Upper lobe of left lung (tissue), 6 donors: ENCODE data around the gene ERCC4. TPM values are rescaled to one million over a fixed set of nuclear protein-coding genes. Genes with fewer than 3 reads are reported as not detected.

Source experiments
- ATAC-seq, 2 donors: fragments of 200-7000 bp; cut with Tn5 transposase; one replicate each; pipeline ENCODE4 v1.9.1; 2022; ENCODE audit warnings: mild to moderate bottlenecking in 2 of 2, moderate library complexity in 2 of 2; ENCODE audit not compliant: low FRiP score in 2 of 2
- DNase-seq, 2 donors: peaks; one replicate each; pipeline ENCODE4 v3.0.0-alpha.2; 2019 to 2020
- H3K27ac ChIP-seq, 4 donors: fragments of 200-600 bp; sonication (generic); one replicate each; pipeline ENCODE4 v1.5.1; 2016 to 2019
- H3K27me3 ChIP-seq, 4 donors: fragments of 200-600 bp; sonication (generic); one replicate each; pipeline ENCODE4 v1.5.1; 2017 to 2019
- H3K36me3 ChIP-seq, 4 donors: fragments of 200-600 bp; sonication (generic); one replicate each; pipeline ENCODE4 v1.5.1; 2016 to 2019
- H3K4me1 ChIP-seq, 4 donors: fragments of 200-600 bp; sonication (generic); one replicate each; pipeline ENCODE4 v1.5.1; 2018 to 2019
- H3K4me3 ChIP-seq, 4 donors: fragments of 200-600 bp; sonication (generic); one replicate each; pipeline ENCODE4 v1.5.1; 2017 to 2019; ENCODE audit warnings: mild to moderate bottlenecking in 2 of 4, moderate library complexity in 1 of 4
- H3K9me3 ChIP-seq, 4 donors: fragments of 200-600 bp; sonication (generic); one replicate each; pipeline ENCODE4 v1.5.1; 2018 to 2019
- CTCF ChIP-seq, 6 experiments: fragments of 450-650 bp in 4 of 6; fragments of 200-600 bp in 2 of 6; sonication (generic) in 2 of 6; IDR thresholded peaks; one replicate each; pipeline ENCODE4 v1.5.1; 2016 to 2019; ENCODE audit warnings: antibody characterized with exemption in 6 of 6
- EP300 ChIP-seq, 4 donors: sonication (generic); formaldehyde crosslinking; IDR thresholded peaks; one replicate each; pipeline ENCODE4 v1.5.1; 2017; ENCODE audit warnings: antibody characterized with exemption in 4 of 4, control low read depth in 2 of 4
- POLR2A ChIP-seq, 4 donors: fragments of 450-650 bp; IDR thresholded peaks; one replicate each; pipeline ENCODE4 v1.5.1; 2016 to 2017; ENCODE audit warnings: antibody characterized with exemption in 4 of 4, mild to moderate bottlenecking in 2 of 4
- POLR2AphosphoS5 ChIP-seq, 2 donors: sonication (generic); formaldehyde crosslinking; IDR thresholded peaks; one replicate each; pipeline ENCODE4 v1.5.1; 2017; ENCODE audit warnings: antibody characterized with exemption in 2 of 2
- WGBS, 2 donors: methylation state at CpG; one replicate each; pipeline ENCODE4 v1.1.5; 2017 to 2018; 5-methylcytosine and 5-hydroxymethylcytosine counted together
- total RNA-seq, 6 donors: library from RNA; depleted of rRNA in 4 of 6; stranded (reverse); fragments of >200 nt in 4 of 6; gene quantifications; one replicate each; pipeline versions ENCODE4 v1.1.0 to v1.2.1, GENCODE V29; 2016 to 2021
- donor health status: DM: no; HTN: no; CAD: no; lungs with moderate emphysema.
- donor health status: DM: no; HTN: yes; CAD: no; lungs with severe emphysema.

The ERCC4 gene
- total RNA-seq, 6 donors from 2014 or later = 4.2 to 12.1 (median 7.5) TPM

- H3K27me3 ChIP-seq = no peaks in the 10 kb centered on the region
- DNase-seq (no peak), ATAC-seq (no peak)
- no peak overlapping the region for H3K27ac ChIP-seq
- 78 to 84% methylated on average over 5 of the region's 5 CpGs for WGBS, 2 donors
- H3K36me3 ChIP-seq = peaks cover 6 to 27% (median 12%) of the 10 kb centered on the region in 4 donors
- no peak overlapping the region for H3K4me3 ChIP-seq
- H3K9me3 ChIP-seq = no peaks in the 10 kb centered on the region
- TF ChIP-seq EP300 (IDR thresholded peaks at IDR 0.05) (no peak), POLR2AphosphoS5 (IDR thresholded peaks at IDR 0.05) (no peak), POLR2A (IDR thresholded peaks at IDR 0.05) (no peak)
- no peaks in the 10 kb centered on the region for H3K4me1 ChIP-seq
Observed at GRCh38 chr16:13950821-13951547, 31.0 kb downstream of the ERCC4 start.

- TF ChIP-seq CTCF (IDR thresholded peaks at IDR 0.05) = no peak
- TF ChIP-seq POLR2A (IDR thresholded peaks at IDR 0.05) = no peak
- TF ChIP-seq EP300 (IDR thresholded peaks at IDR 0.05) = no peak
- no peak for TF ChIP-seq POLR2AphosphoS5 (IDR thresholded peaks at IDR 0.05)
- ATAC-seq = no peak
- Histone ChIP-seq H3K4me1 (peaks cover 0 to 5% (median 2%) of the 10 kb centered on the region in 4 donors), H3K27me3 (no peaks in the 10 kb centered on the region), H3K36me3 (peaks cover 3 to 20% (median 8%) of the 10 kb centered on the region in 4 donors), H3K9me3 (no peaks in the 10 kb centered on the region), H3K27ac (no peak overlapping the region), H3K4me3 (no peak overlapping the region)
- DNase-seq = no peak
- 78 to 79% methylated on average over 3 of the region's 3 CpGs for WGBS, 2 donors
Observed at GRCh38 chr16:13951611-13952010, 31.7 kb downstream of the ERCC4 start.

DNA sequence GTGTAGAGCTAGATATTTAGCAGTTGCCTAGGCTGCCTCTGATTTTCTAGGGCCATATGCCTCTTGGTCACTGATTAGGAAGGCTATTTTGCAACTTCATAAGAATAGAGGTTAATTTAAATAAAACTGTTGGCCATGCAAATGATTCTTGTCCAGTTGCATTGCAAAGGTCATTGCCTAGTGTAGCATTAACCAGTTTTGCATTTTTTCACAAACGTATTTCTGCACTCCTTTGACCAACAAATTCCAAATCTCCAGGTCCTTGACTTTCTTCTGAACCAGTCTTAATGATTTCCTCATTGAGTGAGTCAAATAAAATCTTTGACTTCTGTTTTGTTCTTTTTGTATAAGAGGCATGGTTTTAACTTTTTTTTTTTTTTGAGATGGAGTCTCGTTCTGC is 33.5 kb downstream of the ERCC4 start:
- no peak for TF ChIP-seq POLR2AphosphoS5 (IDR thresholded peaks at IDR 0.05)
- TF ChIP-seq EP300 (IDR thresholded peaks at IDR 0.05) = no peak
- no peak for TF ChIP-seq POLR2A (IDR thresholded peaks at IDR 0.05)
- no peak for TF ChIP-seq CTCF (IDR thresholded peaks at IDR 0.05)
- ATAC-seq (no peak), DNase-seq (no peak)
- H3K4me3 ChIP-seq = no peak overlapping the region
- 81 to 83% methylated on average over 2 of the region's 2 CpGs for WGBS, 2 donors
- H3K27ac ChIP-seq = no peak overlapping the region
- peaks cover 0 to 2% (median under 1%) of the 10 kb centered on the region in 4 donors for H3K36me3 ChIP-seq
- H3K4me1 ChIP-seq = peaks cover 16 to 22% (median 19%) of the 10 kb centered on the region in 4 donors
- no peaks in the 10 kb centered on the region for H3K27me3 ChIP-seq
- no peaks in the 10 kb centered on the region for H3K9me3 ChIP-seq

DNA sequence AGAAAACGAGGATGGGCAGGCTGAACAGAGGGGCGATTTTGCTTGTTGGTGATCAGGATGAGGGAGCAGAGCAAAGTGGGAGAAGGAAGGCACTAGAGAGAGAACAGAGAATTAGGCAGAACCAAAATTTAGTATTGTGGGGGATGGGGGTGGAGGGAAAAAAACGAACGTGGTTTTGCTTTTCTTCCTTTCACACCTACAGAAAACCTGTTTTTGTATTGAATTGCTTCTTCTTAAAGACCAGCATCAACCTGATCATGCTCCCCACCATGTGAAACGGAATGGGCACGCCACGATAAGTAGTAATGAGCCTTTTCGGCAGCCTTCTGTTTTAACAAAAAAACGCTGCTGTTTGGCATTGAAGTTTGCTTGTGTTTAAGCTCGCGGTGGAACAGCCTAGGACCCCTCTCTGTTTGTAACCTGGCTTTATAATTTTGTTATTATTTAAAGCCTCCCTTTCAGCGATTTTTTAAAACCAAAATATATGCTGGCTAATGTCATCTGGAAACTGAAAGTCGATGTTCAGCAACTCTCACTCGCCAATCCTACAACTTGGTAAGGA is 36.8 kb downstream of the ERCC4 start:
- DNase-seq (no peak), ATAC-seq (no peak)
- Histone ChIP-seq H3K36me3 (no peaks in the 10 kb centered on the region), H3K9me3 (no peaks in the 10 kb centered on the region), H3K4me1 (peaks cover 16 to 23% (median 21%) of the 10 kb centered on the region in 4 donors), H3K27ac (peak overlapping the region; percentile 75 to 80 (median 80)), H3K4me3 (peak overlapping the region in 3 of 4 donors; percentile 5 to 23 (median 17)), H3K27me3 (no peaks in the 10 kb centered on the region)
- WGBS, 2 donors = 64 to 72% methylated on average over 14 of the region's 14 CpGs
- TF ChIP-seq EP300 (IDR thresholded peaks at IDR 0.05) = no peak
- no peak for TF ChIP-seq POLR2AphosphoS5 (IDR thresholded peaks at IDR 0.05)

GRCh38 chr16:13957197-13958078 is 37.5 kb downstream of the ERCC4 start:
- TF ChIP-seq CTCF (IDR thresholded peaks at IDR 0.05) = no peak
- TF ChIP-seq POLR2AphosphoS5 (IDR thresholded peaks at IDR 0.05) = peak; percentile 23 to 33
- peak in 1 of 4 donors; percentile 34 for TF ChIP-seq POLR2A (IDR thresholded peaks at IDR 0.05)
- TF ChIP-seq EP300 (IDR thresholded peaks at IDR 0.05) = peak in 2 of 4 donors; percentile 33 to 62
- WGBS, 2 donors = 25 to 37% methylated on average over 10 to 14 of the region's 14 CpGs
- no peaks in the 10 kb centered on the region for H3K36me3 ChIP-seq
- H3K27me3 ChIP-seq = no peaks in the 10 kb centered on the region
- H3K4me1 ChIP-seq = peaks cover 16 to 23% (median 21%) of the 10 kb centered on the region in 4 donors
- peak overlapping the region; percentile 75 to 80 (median 80) for H3K27ac ChIP-seq
- ATAC-seq (peak; percentile 88 to 96), DNase-seq (peak; percentile 75 to 84)
- no peaks in the 10 kb centered on the region for H3K9me3 ChIP-seq
- H3K4me3 ChIP-seq = peak overlapping the region in 2 of 4 donors; percentile 17 to 23
